Measurements from ENCODE around the gene PF4V1.
"Not testable (repeated sequence)": the region's sequence is repeated elsewhere in the genome, so short reads cannot be mapped to it uniquely, and the experiment has no call there.

PF4V1 gene

GRCh38 chr4:73871511-73872310 is 18.6 kb downstream of the PF4V1 start:
- no peak for DNase-seq

GRCh38 chr4:73872316-73873108 is 19.4 kb downstream of the PF4V1 start:
- DNase-seq = no peak

- no peak for DNase-seq
These were observed 21.3 kb downstream of the PF4V1 start for GRCh38 chr4:73874386-73874785.

- no peak for DNase-seq
These were observed 22.3 kb downstream of the PF4V1 start for GRCh38 chr4:73875401-73875800.

GRCh38 chr4:73883306-73883705 is 30.2 kb downstream of the PF4V1 start:
- no peak for DNase-seq

GRCh38 chr4:73885574-73886267 is 32.6 kb downstream of the PF4V1 start:
- DNase-seq = no peak

GRCh38 chr4:73891326-73891725 is 38.2 kb downstream of the PF4V1 start:
- no peak for DNase-seq

- DNase-seq = no peak
These were observed 38.8 kb downstream of the PF4V1 start for GRCh38 chr4:73891739-73892405.

GRCh38 chr4:73892966-73893365 is 39.9 kb downstream of the PF4V1 start:
- no peak for DNase-seq

- DNase-seq = no peak
These were observed 40.9 kb downstream of the PF4V1 start for GRCh38 chr4:73894001-73894400.

- DNase-seq = no peak
These were observed 42.4 kb downstream of the PF4V1 start for GRCh38 chr4:73895201-73896175.

- DNase-seq = no peak
These were observed 43.3 kb downstream of the PF4V1 start for GRCh38 chr4:73896416-73896815.

- no peak for DNase-seq
These were observed 44.5 kb downstream of the PF4V1 start for GRCh38 chr4:73897380-73898136.

GRCh38 chr4:73899338-73899737 is 46.2 kb downstream of the PF4V1 start:
- DNase-seq = not testable (repeated sequence)

- no peak for DNase-seq
These were observed 47.9 kb downstream of the PF4V1 start for GRCh38 chr4:73901031-73901430.

- no peak for DNase-seq
These were observed 49.0 kb downstream of the PF4V1 start for GRCh38 chr4:73902038-73902637.

- DNase-seq = no peak
These were observed 49.9 kb downstream of the PF4V1 start for GRCh38 chr4:73902817-73903547.
